SU-DHL-6 (cell line): ENCODE measurements around the gene PTPRE.

ENCODE experiments used
- H2AFZ ChIP-seq: fragments of 200-600 bp; sonication (generic); 2 replicates; pipeline ENCODE4 v1.6.1; 2014; ENCODE audit warnings: low read depth, mild to moderate bottlenecking, moderate library complexity, mixed read lengths, antibody characterized with exemption, low read length; ENCODE audit not compliant: severe bottlenecking
- H3F3A ChIP-seq: fragments of 200-600 bp; shearing (Covaris generic); 2 replicates; pipeline ENCODE4 v1.6.0; 2016; ENCODE audit warnings: antibody characterized with exemption, mild to moderate bottlenecking; ENCODE audit not compliant: insufficient read depth
- H3K27ac ChIP-seq: fragments of 200-600 bp; sonication (generic); 2 replicates; pipeline ENCODE4 v1.5.1; 2016; ENCODE audit warnings: low read depth, mild to moderate bottlenecking, low read length, moderate library complexity, mixed read lengths
- H3K27me3 ChIP-seq: fragments of 200-600 bp; sonication (generic), shearing (Covaris generic); 2 replicates; pipeline ENCODE4 v1.6.0; 2014; ENCODE audit warnings: mild to moderate bottlenecking, low read length
- H3K36me3 ChIP-seq: fragments of 200-600 bp; sonication (generic); 2 replicates; pipeline ENCODE4 v1.6.1; 2014; ENCODE audit warnings: mild to moderate bottlenecking, low read length, mixed read lengths
- H3K4me2 ChIP-seq: fragments of 300-600, 200-600 bp; shearing (Covaris generic), sonication (generic); 2 replicates; pipeline ENCODE4 v1.6.0; 2014; ENCODE audit warnings: low read length, low read depth, mild to moderate bottlenecking; ENCODE audit not compliant: poor library complexity, severe bottlenecking
- H3K4me3 ChIP-seq: fragments of 200-600 bp; sonication (generic); 2 replicates; pipeline ENCODE4 v1.5.1; 2014; ENCODE audit warnings: antibody characterized with exemption, low read length, mild to moderate bottlenecking, mixed read lengths; ENCODE audit not compliant: insufficient read depth, poor library complexity, severe bottlenecking
- H3K79me2 ChIP-seq: fragments of 200-600 bp; sonication (generic); 2 replicates; pipeline ENCODE4 v1.6.1; 2014; ENCODE audit warnings: mild to moderate bottlenecking, low read length, moderate library complexity; ENCODE audit not compliant: insufficient read depth
- H3K9ac ChIP-seq: fragments of 200-600 bp; sonication (generic); 2 replicates; pipeline ENCODE4 v1.7.0; 2014; ENCODE audit warnings: mild to moderate bottlenecking, low read length
- H3K9me2 ChIP-seq: fragments of 200-600 bp; sonication (generic); replicated peaks from 2 replicates; pipeline ENCODE4 v1.6.1; 2014; ENCODE audit warnings: low read length; ENCODE audit not compliant: insufficient read depth
- H3K9me3 ChIP-seq: fragments of 200-600 bp; sonication (generic); 2 replicates; pipeline ENCODE4 v1.6.1; 2014; ENCODE audit warnings: low read length, mixed read lengths; ENCODE audit not compliant: insufficient read depth
- H4K20me1 ChIP-seq: fragments of 200-600 bp; sonication (generic); 2 replicates; pipeline ENCODE4 v1.6.1; 2014; ENCODE audit warnings: low read depth, mild to moderate bottlenecking, antibody characterized with exemption, low read length, moderate library complexity, mixed read lengths
- EZH2phosphoT487 ChIP-seq: fragments of 200-600 bp; sonication (generic), shearing (Covaris generic); conservative IDR thresholded peaks from 2 replicates; pipeline ENCODE4 v1.6.1; 2018; ENCODE audit warnings: mild to moderate bottlenecking, antibody characterized with exemption, low read length, moderate library complexity, mixed read lengths
- TF ChIP-seq, protein P1 (sequence below): fragments of 200-600 bp; sonication (generic); IDR thresholded peaks from one replicate; pipeline ENCODE4 v1.5.1; 2017; ENCODE audit warnings: antibody characterized with exemption, mild to moderate bottlenecking, low read length, moderate library complexity; ENCODE audit not compliant: insufficient read depth, poor library complexity, severe bottlenecking

PTPRE gene

GRCh38 chr10:127997271-127997670 lies 90.4 kb downstream of the PTPRE start:
- Histone ChIP-seq H3F3A (no peaks in the 10 kb centered on the region), H3K36me3 (no peaks in the 10 kb centered on the region), H3K9me3 (no peaks in the 10 kb centered on the region), H3K27me3 (no peaks in the 10 kb centered on the region), H3K9me2 (no peaks in the 10 kb centered on the region), H3K27ac (no peak overlapping the region), H3K4me2 (no peak overlapping the region), H4K20me1 (no peaks in the 10 kb centered on the region), H3K4me3 (no peak overlapping the region), H2AFZ (no peak overlapping the region), H3K79me2 (no peaks in the 10 kb centered on the region), H3K9ac (no peak overlapping the region)
- no peak for TF ChIP-seq EZH2phosphoT487
- TF ChIP-seq, protein P1, sequence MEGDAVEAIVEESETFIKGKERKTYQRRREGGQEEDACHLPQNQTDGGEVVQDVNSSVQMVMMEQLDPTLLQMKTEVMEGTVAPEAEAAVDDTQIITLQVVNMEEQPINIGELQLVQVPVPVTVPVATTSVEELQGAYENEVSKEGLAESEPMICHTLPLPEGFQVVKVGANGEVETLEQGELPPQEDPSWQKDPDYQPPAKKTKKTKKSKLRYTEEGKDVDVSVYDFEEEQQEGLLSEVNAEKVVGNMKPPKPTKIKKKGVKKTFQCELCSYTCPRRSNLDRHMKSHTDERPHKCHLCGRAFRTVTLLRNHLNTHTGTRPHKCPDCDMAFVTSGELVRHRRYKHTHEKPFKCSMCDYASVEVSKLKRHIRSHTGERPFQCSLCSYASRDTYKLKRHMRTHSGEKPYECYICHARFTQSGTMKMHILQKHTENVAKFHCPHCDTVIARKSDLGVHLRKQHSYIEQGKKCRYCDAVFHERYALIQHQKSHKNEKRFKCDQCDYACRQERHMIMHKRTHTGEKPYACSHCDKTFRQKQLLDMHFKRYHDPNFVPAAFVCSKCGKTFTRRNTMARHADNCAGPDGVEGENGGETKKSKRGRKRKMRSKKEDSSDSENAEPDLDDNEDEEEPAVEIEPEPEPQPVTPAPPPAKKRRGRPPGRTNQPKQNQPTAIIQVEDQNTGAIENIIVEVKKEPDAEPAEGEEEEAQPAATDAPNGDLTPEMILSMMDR: no peak

DNA sequence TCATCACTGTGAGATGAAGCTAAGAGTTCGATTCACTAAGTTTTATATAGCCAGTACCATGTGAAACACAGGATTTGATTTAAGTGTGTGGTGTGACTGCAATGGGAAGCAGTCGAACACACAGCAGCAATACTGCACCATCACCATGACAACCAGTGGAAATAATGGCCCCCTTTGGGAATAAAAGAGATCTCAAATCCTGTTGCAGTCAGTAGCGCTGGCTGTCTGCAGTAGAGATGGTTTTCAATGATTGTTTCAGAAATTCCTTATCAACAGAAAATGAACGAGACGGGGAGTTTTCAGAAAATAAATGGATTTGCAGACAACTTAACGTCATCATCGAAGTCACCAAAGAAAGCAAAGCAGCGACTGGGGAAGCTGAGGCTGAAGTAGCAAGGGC lies 91.0 kb downstream of the PTPRE start:
- TF ChIP-seq, protein P1: no peak
- TF ChIP-seq EZH2phosphoT487: no peak
- Histone ChIP-seq H3K4me2 (no peak overlapping the region), H3K79me2 (no peaks in the 10 kb centered on the region), H3K27ac (no peak overlapping the region), H3F3A (no peaks in the 10 kb centered on the region), H2AFZ (no peak overlapping the region), H3K4me3 (no peak overlapping the region), H4K20me1 (no peaks in the 10 kb centered on the region), H3K36me3 (no peaks in the 10 kb centered on the region), H3K27me3 (no peaks in the 10 kb centered on the region), H3K9me2 (no peaks in the 10 kb centered on the region), H3K9me3 (no peaks in the 10 kb centered on the region), H3K9ac (no peak overlapping the region)

DNA sequence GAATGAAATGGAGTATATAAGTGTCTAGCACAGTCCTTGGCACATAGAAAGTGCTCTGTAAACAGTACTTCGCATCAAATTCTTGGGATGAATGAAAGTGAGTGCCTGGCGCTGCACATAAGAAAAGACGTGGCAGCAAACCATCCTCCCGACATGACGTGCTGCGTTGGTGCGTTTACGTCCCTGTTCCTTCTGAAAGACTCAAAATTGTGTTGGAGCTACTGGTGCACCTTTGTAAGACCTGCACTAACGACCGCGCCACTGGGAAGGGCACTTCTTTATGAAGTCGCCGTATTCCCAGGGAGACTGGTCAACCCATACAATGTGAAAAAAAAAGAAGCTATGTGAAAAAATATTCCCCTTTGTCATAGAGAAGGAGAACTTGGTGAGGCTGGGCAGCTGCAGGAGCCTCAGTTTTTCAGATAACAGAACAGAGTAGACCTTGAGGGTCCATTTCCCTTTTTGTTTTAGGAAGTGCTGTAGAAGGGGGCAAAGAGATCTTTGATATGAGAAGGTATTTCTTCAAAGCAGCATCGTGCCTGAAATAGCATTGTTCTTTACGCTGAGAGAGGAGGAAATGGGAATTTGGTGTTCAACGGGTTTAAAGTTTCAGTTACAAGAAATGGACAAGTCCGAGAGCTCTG lies 91.7 kb downstream of the PTPRE start:
- no peaks in the 10 kb centered on the region for H3K9me2 ChIP-seq
- H3K27ac ChIP-seq: no peak overlapping the region
- H3K4me3 ChIP-seq: no peak overlapping the region
- TF ChIP-seq, protein P1: no peak
- TF ChIP-seq EZH2phosphoT487: no peak
- H3K4me2 ChIP-seq: no peak overlapping the region
- H3K79me2 ChIP-seq: no peaks in the 10 kb centered on the region
- no peak overlapping the region for H3K9ac ChIP-seq
- H3K36me3 ChIP-seq: no peaks in the 10 kb centered on the region
- no peaks in the 10 kb centered on the region for H4K20me1 ChIP-seq
- H2AFZ ChIP-seq: no peak overlapping the region
- H3K9me3 ChIP-seq: no peaks in the 10 kb centered on the region
- H3F3A ChIP-seq: no peaks in the 10 kb centered on the region
- H3K27me3 ChIP-seq: no peaks in the 10 kb centered on the region
